Stimulated activated CD4-positive, alpha-beta T cell treated with anti-CD3 and anti-CD28 coated beads, Interleukin-12 subunit alpha, Interleukin-12 subunit beta, amount 100 ng/mL, for 24 hours (primary cell): ENCODE results near the gene HMGN3.
"Not testable (repeated sequence)": the region's sequence is repeated elsewhere in the genome, so short reads cannot be mapped to it uniquely, and the experiment has no call there.

Experiments
- DNase-seq, 2 experiments: peaks; one replicate each; pipeline ENCODE4 v3.0.0-alpha.2; 2020; ENCODE audit warnings: low read depth in 2 of 2

The HMGN3 gene

DNA sequence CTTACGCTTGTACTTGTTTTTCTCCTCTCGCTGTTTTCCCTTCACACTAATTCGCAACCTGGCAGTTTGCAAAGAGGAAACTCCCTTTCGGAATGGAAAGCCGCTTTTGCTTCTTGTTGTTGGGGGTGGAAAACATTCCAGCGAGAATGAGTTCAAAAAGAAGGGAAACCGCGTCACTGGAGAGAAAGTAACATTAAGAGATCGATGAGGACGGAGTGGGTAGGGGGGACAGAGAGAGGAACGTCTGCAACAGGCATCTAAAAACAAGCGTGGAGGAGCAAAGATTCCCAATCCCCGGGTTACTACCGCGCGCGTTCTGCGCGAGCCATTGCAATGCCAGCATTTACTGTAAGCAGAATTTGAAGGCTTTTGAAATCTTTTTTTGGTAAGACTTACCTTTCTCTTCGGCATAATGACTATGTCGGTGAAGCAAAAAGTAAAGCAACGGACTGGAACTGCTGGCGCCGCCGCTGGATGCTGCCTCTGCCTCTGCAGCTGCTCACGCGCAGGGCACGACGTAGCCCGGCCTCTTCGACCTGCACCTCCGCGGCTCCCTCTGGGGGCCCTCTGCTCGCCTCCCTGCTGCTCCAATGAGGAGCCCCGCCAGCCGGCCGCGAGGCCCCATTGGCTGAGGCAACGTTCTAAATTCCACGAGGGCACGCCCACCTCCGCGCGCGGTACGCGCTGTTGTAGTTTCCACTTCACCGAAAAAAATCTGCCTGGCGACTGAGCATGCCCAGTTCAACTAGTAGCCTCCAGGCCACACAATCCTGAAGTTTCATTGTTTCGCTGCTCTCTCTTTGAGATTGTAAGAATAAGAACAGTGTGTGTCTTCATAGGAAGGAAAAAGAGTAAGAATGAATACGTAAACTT lies at the start of gene HMGN3:
Gene HMGN3 (minus strand): TSS at position 533 of the 873 bp plus-strand sequence.
- peak; percentile 79 to 88 for DNase-seq

DNA sequence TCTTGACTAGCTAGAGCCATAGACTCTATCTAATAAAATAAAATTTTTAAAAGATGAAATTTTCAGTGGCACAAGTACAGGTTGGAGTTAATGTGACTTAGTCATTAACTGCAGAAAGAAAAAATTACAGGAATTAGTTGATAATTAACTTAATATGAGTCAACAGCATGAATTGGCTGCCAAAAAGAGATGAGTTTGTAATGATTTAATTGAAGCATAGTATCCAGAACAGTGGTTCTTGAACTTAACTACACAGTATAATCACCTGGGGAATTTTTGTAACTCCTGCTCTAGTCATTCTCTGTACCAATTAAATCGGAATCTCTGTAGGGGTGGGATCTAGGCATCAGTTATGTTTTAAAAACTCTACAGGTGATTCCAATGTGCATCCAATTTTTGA lies 46.3 kb upstream of the HMGN3 start:
- DNase-seq: no peak

GRCh38 chr6:79277109-79277508 lies 42.6 kb upstream of the HMGN3 start:
- no peak for DNase-seq

DNA sequence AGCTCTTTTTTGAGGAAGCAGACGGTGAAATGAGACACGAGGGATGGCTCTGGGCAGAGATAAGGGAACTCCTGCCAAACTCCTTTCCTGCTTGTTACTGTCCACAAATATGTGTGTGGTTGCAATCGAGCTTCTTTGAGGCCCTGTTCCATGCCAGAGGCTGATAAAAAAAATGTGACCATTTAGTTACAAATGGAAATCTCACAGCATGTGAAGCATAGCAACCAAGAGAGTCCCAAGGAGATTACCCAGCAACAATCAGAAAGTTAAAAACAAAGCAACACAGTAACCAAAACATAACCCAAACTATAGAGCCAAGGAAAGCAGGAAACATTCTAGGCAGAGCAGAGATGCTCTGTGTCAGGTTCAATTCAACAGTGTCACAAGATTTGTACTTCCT lies 35.4 kb upstream of the HMGN3 start:
- DNase-seq: no peak

DNA sequence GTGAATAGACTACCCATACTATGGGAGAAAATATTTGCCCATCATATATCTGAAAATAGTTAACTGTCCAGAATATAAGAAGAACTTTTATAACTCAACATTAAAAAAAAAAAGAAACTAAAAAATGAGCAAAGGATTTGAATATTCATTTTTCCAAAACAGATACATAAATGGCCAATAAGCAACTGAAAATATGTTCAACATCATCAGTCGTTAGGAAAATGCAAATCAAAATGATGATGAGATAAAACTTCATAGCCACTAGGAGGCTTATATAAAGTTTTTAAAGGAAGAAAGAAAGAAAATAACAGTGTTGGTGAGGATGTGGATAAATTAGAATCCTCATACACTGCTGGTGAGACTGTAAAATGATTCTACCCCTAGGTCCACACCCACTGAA lies 32.6 kb upstream of the HMGN3 start:
- DNase-seq: no peak

DNA sequence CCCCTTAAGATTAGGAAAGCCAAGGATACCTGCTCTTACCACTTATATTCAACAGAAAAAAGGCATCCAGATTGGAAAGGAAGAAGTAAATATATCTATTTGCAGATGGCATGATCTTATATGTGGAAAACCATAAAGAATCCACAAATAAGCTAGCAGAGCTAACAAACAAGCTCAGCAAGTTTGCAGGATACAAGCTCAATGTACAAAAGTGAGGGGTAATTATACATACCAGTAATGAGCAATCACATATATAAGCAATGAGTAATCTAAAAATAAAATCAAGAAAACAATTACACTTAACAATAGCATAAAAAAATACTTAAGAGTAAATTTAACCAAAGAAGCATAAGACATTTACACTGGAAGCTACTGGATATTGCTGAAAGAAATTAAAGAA lies 31.6 kb upstream of the HMGN3 start:
- no peak for DNase-seq

- no peak for DNase-seq
Observed at GRCh38 chr6:79263359-79263758, 28.9 kb upstream of the HMGN3 start.

- DNase-seq: no peak
Observed at GRCh38 chr6:79261666-79262065, 27.2 kb upstream of the HMGN3 start.

DNA sequence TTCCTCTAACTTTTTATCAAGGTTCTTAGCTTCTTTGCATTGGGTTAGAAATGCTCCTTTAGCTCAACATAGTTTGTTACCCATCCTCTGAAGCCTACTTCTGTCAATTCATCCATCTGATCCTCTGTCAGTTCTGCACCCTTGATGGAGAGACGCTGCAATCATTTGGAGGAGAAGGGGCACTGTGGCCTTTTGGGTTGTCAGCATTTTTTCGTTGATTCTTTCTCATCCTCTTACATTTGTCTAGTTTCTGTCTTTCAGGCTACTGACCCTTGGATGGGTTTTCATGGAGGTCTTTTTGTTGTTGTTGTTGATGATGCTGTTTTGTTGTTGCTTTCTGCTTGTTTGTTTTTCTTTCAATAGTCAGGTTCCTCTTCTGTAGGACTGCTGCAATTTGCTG lies 26.3 kb upstream of the HMGN3 start:
- no peak for DNase-seq

- no peak for DNase-seq
Observed at GRCh38 chr6:79257381-79258205, 23.1 kb upstream of the HMGN3 start.

DNA sequence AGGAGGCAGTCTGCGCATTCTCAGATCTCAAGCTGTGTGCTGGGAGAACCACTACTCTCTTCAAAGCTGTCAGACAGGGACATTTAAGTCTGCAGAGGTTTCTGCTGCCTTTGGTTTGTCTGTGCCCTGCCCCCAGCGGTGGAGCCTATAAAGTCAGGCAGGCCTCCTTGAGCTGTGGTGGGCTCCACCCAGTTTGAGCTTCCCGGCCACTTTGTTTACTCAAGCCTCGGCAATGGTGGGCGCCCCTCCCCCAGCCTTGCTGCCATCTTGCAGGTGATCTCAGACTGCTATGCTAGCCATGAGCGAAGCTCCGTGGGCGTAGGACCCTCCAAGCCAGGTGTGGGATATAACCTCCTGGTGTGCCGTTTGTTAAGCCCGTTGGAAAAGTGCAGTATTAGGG lies 22.3 kb upstream of the HMGN3 start:
- DNase-seq: not testable (repeated sequence)

- DNase-seq: not testable (repeated sequence)
Observed at GRCh38 chr6:79255086-79255485, 20.6 kb upstream of the HMGN3 start.

- DNase-seq: no peak
Observed at GRCh38 chr6:79250559-79250958, 16.1 kb upstream of the HMGN3 start.

- no peak for DNase-seq
Observed at GRCh38 chr6:79250107-79250514, 15.6 kb upstream of the HMGN3 start.

- DNase-seq: no peak
Observed at GRCh38 chr6:79249136-79249535, 14.7 kb upstream of the HMGN3 start.

- DNase-seq: no peak
Observed at GRCh38 chr6:79246891-79247290, 12.4 kb upstream of the HMGN3 start.

- DNase-seq: no peak
Observed at GRCh38 chr6:79241228-79241627, 6.7 kb upstream of the HMGN3 start.

GRCh38 chr6:79240509-79240908 lies 6.0 kb upstream of the HMGN3 start:
- DNase-seq: no peak

DNA sequence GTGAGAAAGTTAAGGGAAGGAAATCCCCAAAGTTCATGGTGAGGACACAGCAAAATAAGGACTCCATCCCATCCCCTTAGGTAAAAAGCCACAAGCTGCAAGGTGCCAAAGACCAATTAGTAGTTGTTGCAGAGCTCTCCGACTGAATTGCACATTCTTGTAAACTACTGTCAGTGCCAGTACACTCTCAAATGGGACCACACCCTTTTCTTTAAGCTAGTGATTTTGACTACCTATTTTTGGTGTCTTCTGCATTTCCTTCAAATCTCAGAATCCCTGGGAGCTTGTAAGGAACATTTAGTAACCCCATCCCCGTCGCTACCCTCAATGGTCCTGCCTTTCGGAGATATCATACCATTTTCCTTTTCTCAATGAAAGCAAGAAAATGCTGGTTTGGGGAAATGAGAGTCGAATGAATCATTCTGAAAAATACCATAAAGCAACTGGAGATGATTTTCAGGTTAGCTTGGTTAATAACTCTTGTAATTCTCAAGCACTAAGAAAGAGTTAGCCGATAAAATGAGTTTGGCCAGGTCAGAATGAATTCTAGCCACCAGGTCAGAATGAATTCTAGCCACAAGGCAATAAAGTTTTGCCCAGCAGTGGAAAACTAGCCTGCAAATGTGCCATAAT lies 5.2 kb upstream of the HMGN3 start:
- no peak for DNase-seq

DNA sequence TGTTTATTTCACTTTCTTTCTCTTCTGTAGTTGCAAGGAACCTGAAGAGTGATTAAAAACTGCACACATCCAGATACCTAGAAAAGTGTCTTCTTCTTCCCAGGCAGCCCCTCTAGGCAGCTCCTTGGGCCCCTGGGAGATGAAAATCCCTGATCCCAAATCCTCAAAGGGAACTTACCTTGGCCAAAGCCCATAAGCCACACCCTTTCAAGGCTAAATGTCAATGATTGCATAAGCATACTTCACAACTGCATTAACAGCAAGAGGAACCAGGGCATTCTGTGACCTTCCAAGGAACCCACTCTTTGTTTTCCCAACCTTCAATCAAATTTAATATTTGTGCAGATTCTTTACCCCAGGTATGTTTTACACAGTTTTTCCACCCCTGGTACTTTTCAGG lies 4.4 kb upstream of the HMGN3 start:
- no peak for DNase-seq

DNA sequence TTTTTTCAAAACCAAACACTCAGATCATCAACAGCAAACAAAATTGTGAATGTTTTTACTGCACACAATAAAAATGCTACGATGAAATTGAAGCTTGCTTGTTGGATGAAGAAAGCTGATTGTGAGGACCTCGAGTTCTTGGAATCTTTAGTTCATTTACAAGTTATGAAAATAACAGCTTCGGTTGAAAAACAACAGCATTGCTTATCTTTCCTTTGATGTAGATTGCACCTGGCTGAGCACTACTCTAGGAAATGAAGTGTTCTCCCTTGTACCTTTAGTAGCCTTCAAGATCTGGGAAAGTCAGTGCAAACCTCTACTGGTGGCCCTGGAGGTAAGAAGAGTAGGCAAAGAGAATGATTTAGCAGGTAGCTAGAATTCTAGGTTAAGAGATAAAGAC lies 2.2 kb upstream of the HMGN3 start:
- DNase-seq: no peak

DNA sequence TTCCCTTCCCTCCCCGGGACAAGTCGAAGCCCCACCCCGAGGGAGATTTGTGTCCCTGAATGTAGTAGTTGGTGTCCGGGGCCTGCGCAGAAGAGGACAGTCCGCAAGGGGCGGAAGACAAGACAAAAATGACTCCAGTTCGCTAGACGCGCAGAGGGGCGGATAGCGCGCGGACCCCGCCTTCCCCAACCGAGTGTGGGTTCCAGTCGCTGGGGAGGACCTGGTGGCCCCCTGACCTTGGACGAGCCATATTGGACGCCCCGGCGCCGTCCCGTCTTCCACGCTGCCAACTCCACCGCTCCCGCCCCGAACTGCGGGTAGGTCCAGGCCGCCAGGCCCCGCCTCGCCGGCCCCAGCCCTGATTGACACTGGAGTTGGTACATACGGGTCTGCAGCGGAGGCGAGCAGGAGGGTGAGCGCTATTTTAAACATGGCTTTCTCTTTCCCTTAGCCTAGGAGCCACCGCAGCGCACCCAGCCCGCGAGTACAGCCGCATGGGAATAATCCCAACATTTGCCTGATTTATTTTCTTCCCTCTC lies 802 bp downstream of the HMGN3 start:
- DNase-seq: peak; percentile 39 to 60
